Neutrophil (primary cell): Measurements from ENCODE around the gene LOXL4.

Experiments
- H3K27ac ChIP-seq: fragments of 200-600 bp; sonication (generic); 2 replicates; pipeline ENCODE4 v1.5.1; 2016; ENCODE audit warnings: mild to moderate bottlenecking, moderate library complexity
- H3K27me3 ChIP-seq: fragments of 200-600 bp; sonication (generic); 2 replicates; pipeline ENCODE4 v1.6.0; 2016; ENCODE audit warnings: mild to moderate bottlenecking
- H3K36me3 ChIP-seq: fragments of 200-600 bp; sonication (generic); 2 replicates; pipeline ENCODE4 v1.5.1; 2017
- H3K4me1 ChIP-seq, 2 experiments: fragments of 200-600 bp in 1 of 2; sonication (generic) in 1 of 2; 1 replicate in 1 of 2; 2 replicates in 1 of 2; pipeline versions ENCODE4 v1.5.1 to v1.6.1; 2013 to 2016; ENCODE audit warnings: low read depth in 1 of 2, low read length in 1 of 2, mild to moderate bottlenecking in 1 of 2, moderate library complexity in 1 of 2; ENCODE audit not compliant: control insufficient read depth in 1 of 2, insufficient read depth in 1 of 2
- H3K4me3 ChIP-seq, 2 experiments: fragments of 200-600 bp in 1 of 2; sonication (generic) in 1 of 2; 1 replicate in 1 of 2; 2 replicates in 1 of 2; pipeline ENCODE4 v1.5.1; 2013 to 2016; ENCODE audit warnings: low read depth in 1 of 2, low read length in 1 of 2, mild to moderate bottlenecking in 1 of 2, moderate library complexity in 1 of 2
- H3K9me3 ChIP-seq: fragments of 200-600 bp; sonication (generic); 2 replicates; pipeline ENCODE4 v1.5.1; 2016
- CTCF ChIP-seq: fragments of 200-600 bp; sonication (generic); IDR thresholded peaks from 2 replicates; pipeline ENCODE4 v1.5.1; 2016; ENCODE audit warnings: antibody characterized with exemption

Gene LOXL4

DNA sequence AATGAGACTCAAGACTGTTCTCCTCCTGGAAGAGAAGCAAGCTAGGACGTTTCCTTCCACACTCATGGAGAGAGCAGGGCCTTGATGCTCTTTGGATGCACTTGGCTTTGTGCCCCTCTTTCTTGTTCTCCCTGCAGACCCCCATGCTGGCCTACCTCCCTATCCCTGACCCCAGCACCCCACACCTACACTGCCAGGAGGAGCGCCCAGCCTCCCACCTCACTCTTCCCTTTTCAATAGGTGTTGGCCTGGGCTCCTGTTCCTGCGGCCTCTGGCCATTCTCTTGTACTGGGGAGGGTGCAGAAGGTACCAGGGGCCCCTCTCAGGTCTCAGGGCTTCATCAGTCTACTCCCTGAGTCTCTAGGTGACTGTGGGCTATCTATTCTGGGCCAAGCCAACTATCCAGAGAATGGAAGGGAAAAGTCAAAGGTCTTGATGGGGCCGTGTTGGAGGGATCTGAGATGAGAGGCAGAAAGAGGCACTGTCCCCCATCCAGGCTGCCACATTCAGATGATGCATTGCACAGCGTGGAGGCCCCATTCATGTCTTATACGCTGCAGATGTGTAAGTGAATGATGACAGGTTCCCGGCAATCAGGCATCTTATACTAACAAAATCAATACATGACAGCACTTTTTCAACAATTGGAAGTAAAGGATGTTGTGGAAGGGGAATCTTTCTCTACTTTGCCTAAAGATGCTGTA lies 32.7 kb upstream of the LOXL4 start:
- H3K9me3 ChIP-seq = no peaks in the 10 kb centered on the region
- peaks cover 57% of the 10 kb centered on the region for H3K27me3 ChIP-seq
- H3K36me3 ChIP-seq = no peaks in the 10 kb centered on the region
- no peak for TF ChIP-seq CTCF
- no peak overlapping the region for H3K4me3 ChIP-seq
- no peak overlapping the region for H3K27ac ChIP-seq
- no peaks in the 10 kb centered on the region for H3K4me1 ChIP-seq

- H3K36me3 ChIP-seq = no peaks in the 10 kb centered on the region
- peaks cover 54% of the 10 kb centered on the region for H3K27me3 ChIP-seq
- H3K4me1 ChIP-seq = no peaks in the 10 kb centered on the region
- no peak for TF ChIP-seq CTCF
- H3K9me3 ChIP-seq = no peaks in the 10 kb centered on the region
- H3K27ac ChIP-seq = no peak overlapping the region
- no peak overlapping the region for H3K4me3 ChIP-seq
These were observed 31.3 kb upstream of the LOXL4 start for GRCh38 chr10:98299341-98299740.

DNA sequence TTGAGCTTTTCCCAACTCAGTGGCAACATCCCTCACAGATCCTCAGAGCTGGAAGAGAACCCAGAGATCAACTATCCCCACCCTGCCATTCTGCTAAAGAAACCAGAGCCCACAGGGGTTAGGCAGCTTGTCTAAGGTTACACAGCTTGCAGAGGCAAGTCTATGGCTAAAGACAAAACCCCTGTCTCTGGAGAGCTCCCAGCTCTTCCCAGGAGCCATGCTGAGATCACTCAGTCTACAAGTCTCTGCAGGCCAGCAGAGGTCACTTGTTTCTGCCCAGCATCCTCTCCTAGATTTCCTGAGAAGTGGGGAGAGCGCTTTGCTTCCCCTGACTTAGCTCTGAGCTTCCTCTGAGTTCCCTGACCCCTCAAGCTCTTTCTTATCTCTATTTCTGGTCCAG lies 28.5 kb upstream of the LOXL4 start:
- Histone ChIP-seq H3K36me3 (no peaks in the 10 kb centered on the region), H3K4me1 (no peaks in the 10 kb centered on the region), H3K27ac (no peak overlapping the region), H3K9me3 (no peaks in the 10 kb centered on the region), H3K27me3 (peaks cover 45% of the 10 kb centered on the region), H3K4me3 (no peak overlapping the region)
- no peak for TF ChIP-seq CTCF

DNA sequence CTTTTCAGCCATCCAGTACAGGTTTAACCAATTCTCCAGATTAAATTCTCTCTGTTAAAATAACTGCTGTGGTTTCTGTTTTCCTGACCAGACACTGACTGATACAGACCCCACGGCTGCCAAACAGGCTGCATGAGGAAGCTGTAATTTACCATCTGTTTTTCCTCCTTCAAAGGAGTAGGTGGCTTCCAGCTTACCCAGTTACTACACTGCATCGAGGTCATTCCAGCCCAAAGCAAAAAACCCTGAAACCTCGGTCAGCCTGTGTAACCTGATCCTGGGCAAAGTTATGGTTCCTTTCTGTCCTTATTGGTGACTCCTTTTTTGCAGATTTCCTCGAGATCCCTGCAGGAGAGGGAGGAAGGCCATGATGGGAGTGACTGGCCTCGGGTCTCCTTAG lies 27.9 kb upstream of the LOXL4 start:
- Histone ChIP-seq H3K4me3 (no peak overlapping the region), H3K9me3 (no peaks in the 10 kb centered on the region), H3K27ac (no peak overlapping the region), H3K36me3 (no peaks in the 10 kb centered on the region), H3K27me3 (peaks cover 42% of the 10 kb centered on the region), H3K4me1 (no peaks in the 10 kb centered on the region)
- TF ChIP-seq CTCF = no peak

DNA sequence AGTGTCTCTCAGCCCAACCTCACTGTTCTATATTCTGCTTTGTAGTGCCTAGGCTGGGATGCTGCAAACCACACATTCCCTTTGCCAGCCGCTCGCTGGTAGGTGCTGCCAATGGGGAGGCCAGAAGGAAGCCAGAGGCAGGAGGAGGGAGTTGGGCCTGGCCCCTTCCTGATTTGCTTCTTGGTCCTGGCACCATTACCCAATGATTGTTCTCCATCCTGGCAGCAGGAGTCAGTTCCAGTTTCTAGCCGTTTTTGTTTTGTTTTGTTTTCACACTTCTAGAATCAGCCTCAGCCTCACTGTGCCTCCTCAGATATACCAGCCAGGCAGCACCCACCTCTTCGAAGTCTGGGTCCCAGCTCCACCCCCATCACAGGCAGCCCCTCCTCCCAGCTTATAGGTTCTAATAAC lies 27.4 kb upstream of the LOXL4 start:
- Histone ChIP-seq H3K27me3 (peaks cover 40% of the 10 kb centered on the region), H3K27ac (no peak overlapping the region), H3K36me3 (no peaks in the 10 kb centered on the region), H3K4me3 (no peak overlapping the region), H3K4me1 (no peaks in the 10 kb centered on the region), H3K9me3 (no peaks in the 10 kb centered on the region)
- no peak for TF ChIP-seq CTCF

DNA sequence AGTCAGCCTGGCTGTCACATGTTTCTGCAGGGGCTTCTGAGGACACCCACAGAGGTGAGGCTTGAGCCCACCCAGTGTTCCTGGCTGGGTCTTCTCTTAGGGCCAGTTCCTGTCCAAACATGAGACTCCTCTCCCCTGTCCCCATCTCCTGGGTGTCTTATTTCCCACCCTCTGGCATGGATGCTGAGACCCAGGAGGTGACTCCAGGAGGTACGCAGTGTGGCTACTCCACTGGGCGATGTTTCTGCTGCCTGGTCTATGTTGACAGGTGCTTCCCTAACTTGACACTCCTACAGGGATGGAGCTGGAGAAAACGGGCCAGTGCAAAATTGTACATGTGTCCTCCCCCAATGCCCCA lies 26.3 kb upstream of the LOXL4 start:
- H3K4me3 ChIP-seq = no peak overlapping the region
- H3K27ac ChIP-seq = no peak overlapping the region
- no peaks in the 10 kb centered on the region for H3K9me3 ChIP-seq
- TF ChIP-seq CTCF = no peak
- no peaks in the 10 kb centered on the region for H3K4me1 ChIP-seq
- H3K27me3 ChIP-seq = peaks cover 45% of the 10 kb centered on the region
- H3K36me3 ChIP-seq = no peaks in the 10 kb centered on the region
